Muscle layer of duodenum (tissue), 2 donors: ENCODE results near the gene ERCC1.

Experiments
- H3K27ac ChIP-seq: one replicate; pipeline ENCODE4 v1.7.0; 2013; ENCODE audit warnings: mild to moderate bottlenecking, low read length
- H3K27me3 ChIP-seq: one replicate; pipeline ENCODE4 v1.7.0; 2013; ENCODE audit warnings: low read depth, mild to moderate bottlenecking, control low read depth, low read length
- H3K36me3 ChIP-seq, 2 donors: one replicate each; pipeline ENCODE4 v1.7.0; 2013; ENCODE audit warnings: low read length in 2 of 2, control low read depth in 1 of 2, mild to moderate bottlenecking in 1 of 2; ENCODE audit not compliant: insufficient read depth in 2 of 2, control insufficient read depth in 1 of 2
- H3K4me1 ChIP-seq, 2 donors: one replicate each; pipeline ENCODE4 v1.7.0; 2013; ENCODE audit warnings: low read length in 2 of 2, mild to moderate bottlenecking in 2 of 2, control low read depth in 1 of 2, moderate library complexity in 1 of 2; ENCODE audit not compliant: insufficient read depth in 2 of 2, control insufficient read depth in 1 of 2
- H3K4me3 ChIP-seq, 2 donors: one replicate each; pipeline ENCODE4 v1.7.0; 2013; ENCODE audit warnings: low read length in 2 of 2, low read depth in 1 of 2, mild to moderate bottlenecking in 1 of 2
- H3K9me3 ChIP-seq, 2 donors: one replicate each; pipeline ENCODE4 v1.7.0; 2013; ENCODE audit warnings: low read length in 2 of 2, control low read depth in 1 of 2, mild to moderate bottlenecking in 1 of 2; ENCODE audit not compliant: control insufficient read depth in 1 of 2
- donor health status: healthy.

The ERCC1 gene

DNA sequence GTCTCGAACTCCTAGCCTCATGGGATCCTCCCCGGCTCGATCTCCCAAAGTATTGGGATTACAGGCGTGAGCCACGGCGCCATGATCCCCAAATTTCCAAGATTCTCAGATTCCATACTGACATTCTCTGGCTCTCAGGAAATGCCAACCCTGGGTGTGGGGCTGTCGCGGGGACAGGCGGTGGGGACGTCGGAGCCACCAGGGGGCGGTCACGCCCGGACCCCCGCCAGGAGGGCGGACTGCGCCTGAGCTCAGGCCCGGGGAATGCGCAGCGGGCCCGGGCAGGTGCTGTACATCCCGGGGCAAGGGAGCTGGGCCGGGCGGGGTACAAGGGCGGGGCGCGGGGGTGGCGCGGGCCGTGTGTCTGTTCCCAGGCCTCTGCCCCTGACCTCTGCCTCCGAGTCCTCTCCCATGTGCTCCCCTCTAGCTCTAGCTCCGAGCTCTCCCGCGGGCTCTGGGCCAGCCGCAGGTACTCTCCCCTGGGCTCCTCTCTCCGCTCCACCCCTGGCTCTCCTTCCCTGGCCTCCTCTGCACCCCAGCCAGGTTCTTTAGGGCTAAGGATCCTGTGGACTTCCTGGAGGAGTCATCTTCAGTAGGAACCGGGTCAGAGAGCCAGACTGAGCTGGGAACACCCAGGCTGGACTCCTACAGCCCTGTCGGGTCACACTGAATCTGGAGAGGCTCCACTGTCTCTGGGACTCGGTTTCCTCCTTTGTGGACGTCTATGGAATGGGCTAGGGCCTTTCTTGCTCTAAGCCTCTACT lies 21.2 kb downstream of the ERCC1 start:
- H3K4me3 ChIP-seq: no peak overlapping the region

DNA sequence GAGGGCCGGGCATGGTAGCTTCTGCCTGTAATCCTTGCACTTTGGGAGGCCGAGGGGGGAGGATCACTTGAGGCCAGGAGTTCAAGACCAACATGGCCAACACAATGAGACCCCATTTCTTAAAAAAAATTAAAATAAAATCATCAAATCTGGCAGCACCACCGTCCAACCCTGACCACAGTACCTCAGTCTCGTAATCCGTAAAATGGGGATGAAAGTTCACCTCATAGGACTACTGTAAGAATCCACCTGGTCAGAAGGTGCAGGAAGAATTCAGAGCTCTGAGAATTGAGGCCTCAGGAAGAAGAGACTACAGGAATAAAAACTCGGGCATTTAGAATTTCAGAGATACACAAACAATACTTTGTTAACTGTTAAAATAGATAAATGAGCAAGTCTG lies 21.9 kb downstream of the ERCC1 start:
- H3K27me3 ChIP-seq: peaks cover 13% of the 10 kb centered on the region
- no peak overlapping the region for H3K27ac ChIP-seq
- peaks cover 0 to 7% of the 10 kb centered on the region in 2 donors for H3K36me3 ChIP-seq
- H3K4me1 ChIP-seq: peaks cover under 1 to 42% of the 10 kb centered on the region in 2 donors
- no peak overlapping the region for H3K4me3 ChIP-seq
- H3K9me3 ChIP-seq: no peaks in the 10 kb centered on the region

More for the DNA sequence above, 21.2 kb downstream of the ERCC1 start:
- H3K36me3 ChIP-seq: peaks cover 0 to 7% of the 10 kb centered on the region in 2 donors
- H3K27me3 ChIP-seq: peaks cover 13% of the 10 kb centered on the region
- H3K9me3 ChIP-seq: no peaks in the 10 kb centered on the region
- peaks cover 4 to 48% of the 10 kb centered on the region in 2 donors for H3K4me1 ChIP-seq
- no peak overlapping the region for H3K27ac ChIP-seq

DNA sequence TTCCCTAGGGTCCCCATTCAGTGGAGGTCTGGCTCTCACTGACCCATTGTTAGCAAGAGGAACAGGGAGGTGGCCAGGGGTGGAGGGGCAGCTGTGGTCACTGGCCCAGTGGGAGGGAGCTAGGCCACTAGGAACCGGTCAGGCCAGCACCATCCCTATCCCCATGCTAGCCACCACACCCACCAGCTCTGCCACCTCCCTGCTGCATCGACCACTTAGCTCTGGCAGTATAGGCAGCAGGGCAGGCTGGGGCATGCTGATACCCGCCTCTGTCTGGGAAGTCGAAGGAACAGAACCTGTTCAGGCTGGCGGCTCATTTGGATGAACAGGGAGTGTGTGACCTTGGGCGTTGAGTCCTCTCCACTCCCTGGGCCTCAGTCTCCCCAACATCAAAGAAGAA lies 23.5 kb downstream of the ERCC1 start:
- peaks cover 0 to 37% of the 10 kb centered on the region in 2 donors for H3K4me1 ChIP-seq
- H3K4me3 ChIP-seq: no peak overlapping the region
- H3K9me3 ChIP-seq: no peaks in the 10 kb centered on the region
- no peak overlapping the region for H3K27ac ChIP-seq
- peaks cover 17% of the 10 kb centered on the region for H3K27me3 ChIP-seq
- H3K36me3 ChIP-seq: no peaks in the 10 kb centered on the region

DNA sequence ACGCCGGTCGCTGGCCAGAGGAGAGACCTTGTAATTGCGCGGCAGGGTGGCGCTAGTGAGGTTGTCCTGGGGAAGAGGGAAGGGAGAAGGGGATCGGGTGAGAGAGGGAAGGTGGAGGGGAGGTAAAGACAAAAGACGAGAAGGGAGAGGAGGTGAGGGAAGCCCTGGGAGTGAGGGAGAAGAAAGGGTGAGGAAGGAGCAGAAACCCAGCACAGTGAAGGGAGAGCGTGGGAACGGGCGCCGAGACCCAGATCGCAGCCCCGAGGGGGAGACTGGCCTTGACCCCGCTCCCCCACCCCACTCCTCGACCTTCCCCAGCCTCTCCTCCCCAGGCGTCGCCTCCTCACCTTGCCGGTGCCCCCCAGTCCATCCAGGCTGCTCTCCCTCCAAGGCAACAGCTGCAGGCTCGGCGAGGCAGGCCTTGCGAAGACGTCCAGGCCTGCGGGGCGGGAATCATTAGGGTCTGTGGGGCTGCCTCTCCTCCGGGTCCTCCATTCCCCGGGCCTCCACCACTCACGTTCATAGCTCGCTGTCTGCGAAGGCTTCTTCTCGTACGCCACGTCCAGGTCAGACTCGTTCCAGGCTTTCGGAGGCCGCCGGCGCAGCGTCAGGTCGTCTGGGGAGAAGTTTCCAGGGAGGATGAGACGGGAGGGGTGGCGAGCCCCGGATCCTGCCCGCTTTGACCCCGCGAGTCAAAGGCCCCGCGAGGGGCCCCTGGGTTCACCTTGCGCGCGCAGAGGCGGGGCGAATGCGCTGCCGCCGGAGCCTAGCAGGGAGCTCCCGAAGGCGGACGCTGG lies 27.7 kb downstream of the ERCC1 start:
- no peaks in the 10 kb centered on the region for H3K36me3 ChIP-seq
- H3K4me1 ChIP-seq: peaks cover 0 to 15% of the 10 kb centered on the region in 2 donors
- H3K27me3 ChIP-seq: peaks cover 5% of the 10 kb centered on the region
- H3K9me3 ChIP-seq: no peaks in the 10 kb centered on the region
- H3K4me3 ChIP-seq: no peak overlapping the region
- H3K27ac ChIP-seq: no peak overlapping the region

DNA sequence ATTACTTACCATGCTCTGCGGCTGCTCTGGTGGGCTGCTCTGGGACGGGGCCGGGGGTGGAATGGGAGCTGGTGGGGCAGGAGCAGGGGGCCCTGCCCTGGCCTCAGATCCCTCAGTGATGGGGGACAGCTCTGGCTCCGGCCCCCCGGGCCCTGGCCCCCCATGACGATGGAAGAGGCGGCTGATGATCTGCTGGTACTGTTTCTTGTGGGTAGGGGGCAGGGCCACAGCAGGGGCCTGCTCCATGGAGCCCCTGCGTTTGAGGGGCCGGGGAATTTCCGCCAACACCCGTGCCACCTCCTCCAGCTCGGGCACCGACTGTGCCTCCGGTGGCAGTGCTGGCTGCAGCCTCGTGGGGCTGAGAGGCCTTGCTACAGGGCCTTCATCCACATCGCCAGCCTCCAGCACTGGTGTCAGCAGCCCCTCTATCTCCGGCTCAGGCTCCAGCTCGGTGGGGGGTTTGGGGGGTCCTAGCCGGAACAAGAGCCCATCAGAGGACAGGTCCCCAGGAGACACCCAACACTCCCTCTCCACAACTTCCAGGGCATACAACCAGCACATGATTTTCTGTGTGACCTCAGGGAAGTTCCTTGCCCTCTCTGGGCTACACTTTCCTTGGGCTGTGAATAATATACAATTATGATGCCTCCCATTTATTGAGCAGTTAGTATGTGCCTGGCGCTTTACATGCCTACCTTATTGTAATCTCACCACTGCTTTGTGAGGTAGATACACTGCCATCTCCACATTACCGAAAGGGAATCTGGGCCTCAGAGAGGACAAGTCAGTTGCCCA lies 31.6 kb downstream of the ERCC1 start:
- H3K9me3 ChIP-seq: no peaks in the 10 kb centered on the region
- H3K4me1 ChIP-seq: no peaks in the 10 kb centered on the region
- H3K36me3 ChIP-seq: no peaks in the 10 kb centered on the region
- H3K27ac ChIP-seq: no peak overlapping the region
- H3K27me3 ChIP-seq: peaks cover 5% of the 10 kb centered on the region
- H3K4me3 ChIP-seq: no peak overlapping the region

DNA sequence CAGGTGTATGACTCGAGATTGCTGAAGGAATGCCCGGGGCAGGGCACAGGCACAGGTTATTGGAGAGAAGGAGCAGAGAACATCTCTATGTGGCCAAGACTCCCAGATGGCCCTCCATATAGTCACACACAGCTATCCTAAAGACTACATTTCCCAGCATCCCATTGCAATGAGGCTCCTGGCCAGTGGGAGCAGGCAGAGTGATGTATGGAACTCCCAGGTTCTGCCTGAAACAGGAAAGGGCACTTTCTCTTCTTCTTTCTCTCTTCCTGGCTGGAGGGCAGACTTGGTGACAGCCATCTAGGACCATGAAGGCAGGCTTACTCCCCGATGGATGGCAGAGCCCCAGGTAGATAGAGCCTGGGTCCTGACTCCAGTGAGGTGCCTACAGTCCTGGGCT lies 32.4 kb downstream of the ERCC1 start:
- peaks cover 5% of the 10 kb centered on the region for H3K27me3 ChIP-seq
- H3K27ac ChIP-seq: no peak overlapping the region
- H3K4me1 ChIP-seq: no peaks in the 10 kb centered on the region
- H3K9me3 ChIP-seq: no peaks in the 10 kb centered on the region
- no peaks in the 10 kb centered on the region for H3K36me3 ChIP-seq
- H3K4me3 ChIP-seq: no peak overlapping the region

DNA sequence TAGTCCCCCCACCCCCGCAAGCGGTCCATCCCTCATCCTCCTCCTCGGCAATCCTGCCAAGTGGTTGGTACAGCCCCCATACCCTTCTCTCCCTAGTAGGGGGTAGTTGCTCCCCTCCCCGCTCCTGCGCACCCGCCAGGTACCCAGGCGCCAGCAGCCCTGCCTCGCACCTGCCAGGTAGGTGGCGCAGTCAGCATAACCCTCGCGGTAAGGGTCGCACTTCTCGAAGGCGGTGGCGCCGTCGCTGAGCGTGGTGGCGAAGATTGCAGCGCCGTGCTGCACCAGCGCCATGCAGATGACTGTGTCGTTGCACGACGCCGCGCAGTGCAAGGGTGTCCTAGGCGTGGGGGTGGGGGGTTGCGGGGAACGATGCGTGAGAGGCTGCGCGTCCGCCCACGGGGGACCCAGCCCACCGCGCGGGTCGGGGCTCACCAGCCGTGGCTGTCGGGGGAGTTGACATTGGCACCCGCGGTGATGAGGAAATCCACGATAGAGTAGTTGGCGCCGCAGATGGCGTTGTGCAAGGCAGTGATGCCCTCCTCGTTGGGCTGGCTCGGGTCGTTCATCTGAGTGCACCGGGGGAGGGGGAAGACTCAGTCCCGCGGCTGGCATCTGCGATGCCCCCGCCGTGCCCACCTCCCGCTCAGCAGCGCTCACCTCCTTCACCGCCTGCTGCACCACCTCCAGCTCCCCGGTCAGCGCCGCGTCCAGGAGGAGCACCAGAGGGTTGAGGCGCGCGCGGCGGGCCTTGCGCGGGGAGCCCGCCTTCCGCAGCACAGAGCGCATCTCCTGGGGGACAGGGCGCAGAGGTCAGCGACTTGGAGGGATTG lies 38.1 kb downstream of the ERCC1 start:
- H3K4me1 ChIP-seq: peaks cover 0 to 10% of the 10 kb centered on the region in 2 donors
- H3K27ac ChIP-seq: no peak overlapping the region
- H3K36me3 ChIP-seq: no peaks in the 10 kb centered on the region
- H3K27me3 ChIP-seq: peaks cover 16% of the 10 kb centered on the region
- peak overlapping the region in 1 of 2 donors; percentile 18 for H3K4me3 ChIP-seq
- no peaks in the 10 kb centered on the region for H3K9me3 ChIP-seq

DNA sequence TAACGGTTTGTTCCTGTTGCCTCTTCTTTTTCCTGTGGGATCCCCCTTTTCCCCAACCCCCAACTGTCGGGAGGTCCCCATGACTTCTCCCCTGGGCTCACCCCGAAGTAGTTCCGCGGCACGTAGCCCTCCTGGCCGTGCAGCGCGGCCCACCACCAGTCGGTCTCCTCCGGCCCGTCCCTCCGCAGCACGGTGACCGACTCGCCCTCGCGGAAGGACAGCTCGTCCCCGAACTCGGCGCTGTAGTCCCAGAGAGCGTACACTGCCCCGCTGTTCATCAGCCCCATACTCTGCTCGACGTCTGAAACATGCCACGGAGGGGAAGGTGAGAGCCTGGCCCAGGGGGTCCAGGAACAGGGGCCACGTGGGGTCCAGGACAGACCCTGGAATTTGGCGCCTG lies 41.3 kb downstream of the ERCC1 start:
- Histone ChIP-seq H3K9me3 (no peaks in the 10 kb centered on the region), H3K27me3 (peaks cover 16% of the 10 kb centered on the region), H3K4me3 (no peak overlapping the region), H3K36me3 (no peaks in the 10 kb centered on the region), H3K27ac (no peak overlapping the region), H3K4me1 (peaks cover 0 to 10% of the 10 kb centered on the region in 2 donors)

DNA sequence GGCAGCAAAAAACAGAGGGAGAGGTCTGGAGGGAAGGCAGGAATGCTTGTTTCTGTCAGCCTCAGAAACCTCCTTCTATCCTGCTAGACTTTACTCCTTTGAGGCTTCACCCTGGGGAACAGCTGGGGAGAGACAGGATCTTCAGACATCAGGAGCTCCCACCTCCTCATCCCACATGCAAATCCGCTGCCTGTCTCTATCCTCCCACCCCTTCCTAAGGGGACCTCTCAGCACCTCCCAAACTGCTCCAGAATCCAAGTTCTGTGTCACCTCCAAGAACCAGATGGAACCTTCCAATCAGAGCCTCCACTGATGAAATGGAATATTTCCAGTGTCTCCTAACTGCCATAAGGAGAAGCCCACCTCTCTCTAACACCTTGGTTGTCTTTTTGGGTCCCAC lies 43.6 kb downstream of the ERCC1 start:
- no peak overlapping the region for H3K27ac ChIP-seq

DNA sequence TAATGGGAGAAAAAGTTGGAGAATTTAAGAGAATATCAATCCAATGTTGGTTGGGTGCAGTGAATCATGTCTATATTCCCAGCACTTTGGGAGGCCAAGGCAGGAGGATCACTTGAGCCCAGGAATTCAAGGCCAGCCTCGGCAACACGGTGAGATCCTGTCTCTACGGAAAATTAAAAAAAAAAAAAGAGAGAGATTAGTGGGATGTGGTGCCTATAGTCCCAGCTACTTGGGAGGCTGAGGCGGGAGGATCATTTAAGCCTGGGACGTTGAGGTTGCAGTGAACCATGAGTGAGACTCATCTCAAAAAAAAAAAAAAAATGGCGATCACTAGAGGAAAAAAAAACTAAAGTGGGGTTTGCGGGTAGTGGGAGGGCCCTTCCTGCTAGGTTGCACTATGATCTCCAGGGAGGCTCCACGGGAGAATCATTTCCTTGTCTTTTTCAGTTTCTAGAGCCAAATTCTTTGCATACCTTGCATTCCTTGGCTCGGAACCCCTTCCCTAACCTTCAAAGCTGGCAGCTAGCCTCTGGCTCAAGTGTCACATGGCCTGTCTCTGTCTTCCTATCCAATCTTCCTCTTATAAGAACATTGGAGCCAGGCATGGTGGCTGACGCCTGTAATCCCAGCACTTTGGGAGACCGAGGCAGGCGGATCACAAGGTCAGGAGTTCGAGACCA lies 47.5 kb downstream of the ERCC1 start:
- Histone ChIP-seq H3K27ac (no peak overlapping the region), H3K27me3 (no peaks in the 10 kb centered on the region), H3K4me1 (no peaks in the 10 kb centered on the region), H3K9me3 (no peaks in the 10 kb centered on the region), H3K4me3 (no peak overlapping the region), H3K36me3 (no peaks in the 10 kb centered on the region)

More for the DNA sequence above, 43.6 kb downstream of the ERCC1 start:
- peaks cover 4% of the 10 kb centered on the region for H3K27me3 ChIP-seq
- H3K4me3 ChIP-seq: no peak overlapping the region
- no peaks in the 10 kb centered on the region for H3K36me3 ChIP-seq
- H3K9me3 ChIP-seq: no peaks in the 10 kb centered on the region
- H3K4me1 ChIP-seq: no peaks in the 10 kb centered on the region
